ENCODE measurements around the gene PEA15.

PEA15 gene

DNA sequence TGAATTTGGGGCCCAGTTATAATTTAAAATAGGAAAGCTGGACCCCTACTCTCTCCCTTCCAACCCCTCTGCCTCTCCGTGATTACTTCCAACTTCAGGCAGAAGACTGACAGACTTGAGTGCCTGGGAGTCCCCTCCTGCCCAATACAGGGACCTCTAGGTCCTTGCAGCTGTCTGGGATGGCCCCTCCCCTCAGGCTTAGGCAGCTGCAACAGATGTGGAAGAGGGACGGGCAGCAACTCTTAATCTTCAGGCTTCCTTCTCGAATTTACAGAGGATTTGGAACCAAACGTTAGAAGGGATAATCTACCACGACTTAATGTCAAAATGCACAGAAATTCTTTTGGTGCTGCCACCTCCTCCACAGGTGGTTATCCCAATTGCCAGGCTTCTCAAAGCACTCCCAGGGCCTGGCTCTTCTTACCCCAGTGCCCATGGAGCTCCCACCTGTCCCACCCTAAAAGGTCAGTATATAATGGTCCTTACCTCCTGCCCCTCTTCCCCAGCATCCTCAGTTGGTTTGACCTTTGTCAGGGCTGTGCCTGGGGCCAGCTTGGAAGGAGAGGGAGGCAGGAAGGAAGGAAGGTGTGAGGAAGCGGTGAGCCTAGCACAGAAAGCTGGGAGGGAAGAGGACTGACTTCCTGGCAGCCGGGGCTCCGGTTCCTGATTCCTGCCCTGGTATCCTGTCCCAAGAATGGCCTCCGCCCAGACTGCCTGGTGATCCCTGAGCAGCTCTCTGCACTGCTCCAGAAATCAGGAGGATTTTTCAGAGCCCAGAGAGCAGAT lies 2.8 kb downstream of the PEA15 start:
- no peak for DNase-seq (ENCODE audit: low read depth in 2 of 3, low spot score in 2 of 3)

- DNase-seq (ENCODE audit: low read depth in 2 of 3, low spot score in 2 of 3), result no peak
These were observed 3.6 kb downstream of the PEA15 start for GRCh38 chr1:160208557-160209320.

DNA sequence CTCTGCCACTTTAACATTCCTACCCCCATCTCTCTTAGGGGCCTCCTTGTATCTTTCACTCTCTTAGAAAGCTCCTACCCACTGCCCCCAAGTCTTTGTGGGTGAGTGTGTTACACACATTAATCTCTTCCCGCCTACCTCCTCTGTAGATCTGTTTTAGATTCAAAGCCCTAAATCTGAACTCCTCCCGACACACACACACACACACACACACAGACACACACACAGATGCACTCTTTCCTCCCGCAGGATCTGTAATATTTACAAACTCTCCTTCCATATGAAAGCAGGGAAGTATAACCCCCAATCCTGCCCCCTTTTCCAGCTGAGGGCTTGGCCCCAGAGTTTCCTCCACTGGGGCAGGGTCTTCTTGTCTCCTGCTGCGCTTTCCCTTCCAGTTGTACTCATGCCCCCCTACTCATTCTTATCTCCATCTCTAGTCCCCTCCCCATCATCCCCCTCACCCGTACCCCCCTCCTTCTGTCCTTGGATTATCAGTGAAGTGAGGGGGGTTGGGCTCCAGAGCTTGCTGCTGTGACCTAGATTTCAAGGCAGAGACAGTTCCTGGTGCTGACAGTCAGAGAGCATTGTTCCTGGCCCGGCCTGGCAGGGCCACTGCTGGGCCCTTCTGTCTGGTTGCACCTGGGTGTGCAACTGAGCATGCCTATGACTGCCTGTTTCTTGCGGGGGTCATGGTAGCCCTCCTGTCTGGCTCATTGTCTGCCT lies 4.3 kb downstream of the PEA15 start:
- DNase-seq (ENCODE audit: low read depth in 2 of 3, low spot score in 2 of 3), result no peak

GRCh38 chr1:160210561-160210960 lies 5.4 kb downstream of the PEA15 start:
- no peak for DNase-seq (ENCODE audit: low read depth in 2 of 3, low spot score in 2 of 3)

- DNase-seq (ENCODE audit: low read depth in 2 of 3, low spot score in 2 of 3), result no peak
These were observed 6.0 kb downstream of the PEA15 start for GRCh38 chr1:160211046-160211790.

DNA sequence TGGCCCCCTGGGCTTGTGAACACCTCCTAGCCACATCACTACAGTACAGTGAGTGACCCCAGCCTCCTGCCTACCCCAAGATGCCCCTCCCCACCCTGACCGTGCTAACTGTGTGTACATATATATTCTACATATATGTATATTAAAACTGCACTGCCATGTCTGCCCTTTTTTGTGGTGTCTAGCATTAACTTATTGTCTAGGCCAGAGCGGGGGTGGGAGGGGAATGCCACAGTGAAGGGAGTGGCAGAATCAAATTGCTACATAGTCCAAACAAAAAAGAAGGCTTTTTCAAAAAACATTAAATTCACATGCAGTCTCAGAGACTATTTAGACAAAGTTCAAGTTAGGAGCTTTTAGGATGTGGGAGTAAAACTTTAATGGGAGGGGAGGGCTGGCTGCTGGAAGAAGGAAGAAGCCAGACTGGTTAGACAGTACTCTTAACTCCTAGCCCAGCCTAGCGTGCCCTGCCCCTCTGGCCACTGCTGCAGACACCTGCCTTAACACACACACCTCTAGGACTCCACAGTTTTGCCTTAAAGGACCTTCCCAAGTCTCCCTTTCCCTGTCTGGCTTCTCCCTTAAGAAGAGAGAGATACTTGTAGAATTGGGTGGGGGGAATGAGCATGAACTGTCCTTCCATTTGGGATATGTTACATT lies 9.4 kb downstream of the PEA15 start:
- no peak for DNase-seq (ENCODE audit: low read depth in 2 of 3, low spot score in 2 of 3)

GRCh38 chr1:160216301-160216700 lies 11.1 kb downstream of the PEA15 start:
- DNase-seq (ENCODE audit: low read depth in 2 of 3, low spot score in 2 of 3), result no peak

- DNase-seq (ENCODE audit: low read depth in 2 of 3, low spot score in 2 of 3), result no peak
These were observed 12.4 kb downstream of the PEA15 start for GRCh38 chr1:160217481-160218051.

DNA sequence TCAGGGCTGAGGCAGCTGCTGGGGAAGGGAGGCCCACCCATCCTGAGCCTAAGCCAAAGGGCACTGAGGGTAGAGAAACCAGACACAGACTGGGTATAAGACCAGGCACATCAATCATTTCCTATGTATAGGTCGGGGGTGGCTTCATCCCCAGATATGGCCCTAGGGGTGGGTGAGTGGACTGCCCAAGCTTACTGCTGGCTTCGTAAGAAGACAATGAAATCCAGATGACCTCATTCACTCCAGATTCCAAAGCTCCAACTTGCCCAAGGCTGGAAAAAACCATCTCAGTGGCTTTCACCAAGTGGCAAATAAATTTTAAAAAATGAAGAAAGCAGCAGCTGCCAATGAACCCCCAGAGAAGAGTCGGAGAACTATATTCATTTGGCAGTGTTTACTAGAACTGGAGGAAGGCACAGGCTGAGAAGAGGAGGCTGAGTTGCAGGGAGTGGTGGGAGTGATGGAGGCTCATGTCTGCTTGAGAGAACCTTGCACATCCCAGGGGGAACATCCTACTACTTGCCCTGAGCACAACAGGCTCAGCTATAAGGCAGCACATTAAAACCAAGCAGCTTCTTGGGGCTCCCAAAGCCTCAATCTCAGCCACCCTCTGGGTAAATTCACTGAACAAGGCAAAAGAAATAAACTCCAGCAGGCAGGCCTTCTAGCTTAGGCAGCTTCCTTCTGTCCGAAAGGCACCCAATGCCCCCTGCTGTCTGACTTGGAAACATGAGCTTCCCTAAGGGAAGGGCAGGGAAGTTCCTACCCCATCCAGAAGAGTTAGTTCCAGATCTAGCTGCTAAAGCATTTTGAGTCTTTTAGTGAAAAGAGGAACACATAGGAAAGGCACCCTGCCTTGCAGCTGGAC lies 14.1 kb downstream of the PEA15 start:
- DNase-seq (ENCODE audit: low read depth in 2 of 3, low spot score in 2 of 3), result no peak

GRCh38 chr1:160220301-160220700 lies 15.1 kb downstream of the PEA15 start:
- DNase-seq (ENCODE audit: low read depth in 2 of 3, low spot score in 2 of 3), result no peak

GRCh38 chr1:160221089-160221488 lies 15.9 kb downstream of the PEA15 start:
- no peak for DNase-seq (ENCODE audit: low read depth in 2 of 3, low spot score in 2 of 3)

- DNase-seq (ENCODE audit: low read depth in 2 of 3, low spot score in 2 of 3), result no peak
These were observed 17.4 kb downstream of the PEA15 start for GRCh38 chr1:160222546-160222945.

GRCh38 chr1:160224606-160225005 lies 19.4 kb downstream of the PEA15 start:
- no peak for DNase-seq (ENCODE audit: low read depth in 2 of 3, low spot score in 2 of 3)

DNA sequence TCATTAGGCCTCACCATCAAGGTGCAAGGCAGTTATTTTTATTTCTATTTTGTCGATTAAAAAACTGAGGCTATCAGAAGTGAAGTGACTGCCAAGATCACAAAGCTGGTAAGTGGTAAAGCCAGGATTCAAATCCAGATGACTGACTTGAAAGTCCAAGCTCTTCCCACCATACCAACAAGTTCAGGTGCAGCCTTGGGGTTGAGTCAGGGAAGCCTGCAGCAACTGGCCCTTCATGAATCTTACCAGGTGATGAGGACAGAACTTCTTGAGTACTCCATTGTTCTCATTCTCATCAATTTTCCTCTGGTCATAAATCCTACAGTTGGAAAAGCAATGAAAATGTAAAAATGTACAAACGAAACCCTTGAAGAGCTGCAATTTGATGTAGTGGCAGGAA lies 20.2 kb downstream of the PEA15 start:
- DNase-seq (ENCODE audit: low read depth in 2 of 3, low spot score in 2 of 3), result no peak

GRCh38 chr1:160226623-160227022 lies 21.4 kb downstream of the PEA15 start:
- DNase-seq (ENCODE audit: low read depth in 2 of 3, low spot score in 2 of 3), result no peak

DNA sequence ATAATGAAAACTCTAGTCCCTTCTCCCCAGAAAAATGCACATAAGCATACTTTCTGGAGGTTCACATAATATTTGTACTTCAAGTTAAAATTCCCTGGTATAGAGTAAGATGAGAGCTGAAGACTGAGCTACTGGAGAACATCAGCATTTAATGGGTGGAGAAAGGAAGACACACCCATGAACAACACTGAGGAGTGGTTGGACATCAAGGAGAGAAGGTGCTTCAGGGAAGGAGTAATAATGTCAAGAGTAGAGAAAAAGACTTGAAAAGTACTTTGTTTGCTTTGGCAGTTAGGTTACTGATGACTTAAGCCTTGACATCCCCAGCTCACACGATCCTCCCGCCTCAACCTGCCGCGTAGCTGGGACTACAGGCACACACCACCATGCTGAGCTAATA lies 21.9 kb downstream of the PEA15 start:
- DNase-seq (ENCODE audit: low read depth in 2 of 3, low spot score in 2 of 3), result no peak

DNA sequence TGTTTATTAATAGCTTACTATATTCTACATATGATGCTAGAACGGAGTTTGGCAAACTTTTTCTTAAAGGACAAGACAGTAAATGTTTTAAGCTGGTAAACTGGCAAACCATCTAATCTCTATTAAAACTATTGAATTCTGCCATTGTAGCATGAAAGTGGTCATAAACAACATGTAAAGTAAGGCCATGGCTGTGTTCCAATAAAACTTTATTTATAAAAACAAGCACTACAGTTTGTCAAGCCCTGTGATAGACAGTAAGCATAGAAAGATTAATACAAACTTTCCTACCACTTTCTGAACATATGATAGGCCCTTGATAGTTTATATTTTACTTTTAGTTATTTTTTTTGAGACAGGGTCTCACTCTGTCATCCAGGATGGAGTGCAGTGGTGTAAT lies 22.4 kb downstream of the PEA15 start:
- DNase-seq (ENCODE audit: low read depth in 2 of 3, low spot score in 2 of 3), result no peak

DNA sequence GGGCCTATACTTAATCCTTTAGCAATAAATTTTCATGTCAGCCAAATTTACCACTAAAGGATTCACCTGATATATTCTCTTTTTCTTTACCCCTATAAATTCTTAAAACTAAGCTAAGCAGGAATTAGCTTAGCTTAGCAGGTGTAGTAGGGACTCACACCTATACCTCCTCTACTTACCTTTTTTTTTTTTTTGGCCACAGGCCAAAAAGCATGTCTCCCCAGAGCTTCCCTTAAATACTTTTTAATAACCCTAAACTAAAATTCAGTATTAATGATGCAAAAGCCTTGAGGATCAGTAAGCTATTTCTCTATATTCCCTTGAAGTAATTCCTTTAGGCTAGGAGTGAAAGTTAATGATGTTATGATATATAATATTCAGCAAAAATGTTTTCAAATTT lies 23.2 kb downstream of the PEA15 start:
- no peak for DNase-seq (ENCODE audit: low read depth in 2 of 3, low spot score in 2 of 3)

- no peak for DNase-seq (ENCODE audit: low read depth in 2 of 3, low spot score in 2 of 3)
These were observed 27.7 kb downstream of the PEA15 start for GRCh38 chr1:160232911-160233310.

Data from activated CD8-positive, alpha-beta memory T cell treated with anti-CD3 and anti-CD28 coated beads for 48 hours (primary cell).